Keratinocyte (primary cell): Measurements from ENCODE around the gene CD109. TPM values are rescaled to one million over a fixed set of nuclear protein-coding genes. Genes with fewer than 3 reads are reported as not detected.
"Not testable (repeated sequence)": the region's sequence is repeated elsewhere in the genome, so short reads cannot be mapped to it uniquely, and the experiment has no call there.

Experiments used
- DNase-seq: peaks from one replicate; pipeline ENCODE4 v3.0.0-alpha.2; 2011; ENCODE audit warnings: low read depth, missing footprints, low spot score
- FAIRE-seq: peaks from 2 replicates; lab custom pipeline; 2011; peaks lifted over from hg19 to GRCh38; lab: Jason Lieb, UNC
- H2AFZ ChIP-seq: 2 replicates; pipeline ENCODE4 v1.6.0; 2012; ENCODE audit warnings: low read length, control low read depth, inconsistent platforms; ENCODE audit not compliant: control insufficient read depth
- H3K27ac ChIP-seq: 2 replicates; pipeline ENCODE4 v1.5.1; 2011; ENCODE audit warnings: low read length; ENCODE audit not compliant: control insufficient read depth, insufficient read depth
- H3K27me3 ChIP-seq: 3 replicates; pipeline ENCODE4 v1.6.0; 2011; ENCODE audit warnings: low read length; ENCODE audit not compliant: control insufficient read depth, insufficient read depth; ENCODE audit errors: extremely low read depth
- H3K36me3 ChIP-seq, 2 experiments: 2 replicates in 1 of 2; 3 replicates in 1 of 2; pipeline ENCODE4 v1.5.1; 2011; ENCODE audit warnings: low read length in 2 of 2, mild to moderate bottlenecking in 1 of 2; ENCODE audit not compliant: control insufficient read depth in 2 of 2, insufficient read depth in 2 of 2; ENCODE audit errors: extremely low read depth in 1 of 2
- H3K4me1 ChIP-seq: 3 replicates; pipeline ENCODE4 v1.5.1; 2011; ENCODE audit warnings: low read length; ENCODE audit not compliant: control insufficient read depth, insufficient read depth; ENCODE audit errors: extremely low read depth
- H3K4me2 ChIP-seq: 3 replicates; pipeline ENCODE4 v1.6.0; 2011; ENCODE audit warnings: low read depth, low read length; ENCODE audit not compliant: control insufficient read depth, insufficient read depth; ENCODE audit errors: extremely low read depth
- H3K4me3 ChIP-seq, 3 experiments: fragments of 200-600 bp in 1 of 3; sonication (generic) in 1 of 3; 2 replicates in 2 of 3; 3 replicates in 1 of 3; pipeline ENCODE4 v1.5.1; 2011 to 2016; ENCODE audit warnings: low read length in 3 of 3, mild to moderate bottlenecking in 3 of 3, control low read depth in 2 of 3, inconsistent platforms in 1 of 3, low read depth in 1 of 3, mixed read lengths in 1 of 3, mixed run types in 1 of 3, moderate library complexity in 1 of 3; ENCODE audit not compliant: control insufficient read depth in 2 of 3, insufficient read depth in 2 of 3; ENCODE audit errors: extremely low read depth in 1 of 3
- H3K79me2 ChIP-seq: 2 replicates; pipeline ENCODE4 v1.6.0; 2012; ENCODE audit warnings: low read length; ENCODE audit not compliant: control insufficient read depth, insufficient read depth
- H3K9ac ChIP-seq: 3 replicates; pipeline ENCODE4 v1.6.0; 2011; ENCODE audit warnings: low read length; ENCODE audit not compliant: control insufficient read depth, insufficient read depth; ENCODE audit errors: extremely low read depth
- H3K9me1 ChIP-seq: 3 replicates; pipeline ENCODE4 v1.6.0; 2011; ENCODE audit warnings: low read length; ENCODE audit not compliant: control insufficient read depth, insufficient read depth; ENCODE audit errors: extremely low read depth
- H3K9me3 ChIP-seq: 2 replicates; pipeline ENCODE4 v1.5.1; 2012; ENCODE audit warnings: low read depth, low read length; ENCODE audit not compliant: control insufficient read depth
- H4K20me1 ChIP-seq: 3 replicates; pipeline ENCODE4 v1.6.0; 2011; ENCODE audit warnings: low read length; ENCODE audit not compliant: control insufficient read depth, insufficient read depth; ENCODE audit errors: extremely low read depth
- CTCF ChIP-seq, 3 experiments: IDR thresholded peaks in 1 of 3; conservative IDR thresholded peaks in 1 of 3; optimal IDR thresholded peaks in 1 of 3; 2 replicates in 2 of 3; 3 replicates in 1 of 3; pipeline versions ENCODE3 to v1.5.1; 2011; ENCODE audit warnings: low read length in 3 of 3, mild to moderate bottlenecking in 3 of 3, moderate library complexity in 2 of 3, control low read depth in 1 of 3, inconsistent platforms in 1 of 3; ENCODE audit not compliant: insufficient read depth in 2 of 3; ENCODE audit errors: extremely low read depth in 1 of 3
- EZH2 ChIP-seq: IDR thresholded peaks from one replicate; pipeline ENCODE4 v1.6.1; 2012; ENCODE audit warnings: inconsistent platforms, mild to moderate bottlenecking, low read length, moderate library complexity
- dilution Hi-C: fragments of 300-500 bp; cut with MboI; formaldehyde crosslinking; loops from one replicate; pipeline ENCODE4 v1.7.0; 2020; ENCODE audit warnings: low sequenced_read_pairs; ENCODE audit not compliant: extremely low pct_ligation_motif_present
- polyA plus RNA-seq, 5 experiments: library from polyadenylated mRNA; depleted of rRNA in 3 of 5; stranded (reverse) in 3 of 5; stranded (forward) in 1 of 5; unstranded in 1 of 5; fragments of >200 nt; gene quantifications; 1 replicate in 1 of 5; 2 replicates in 3 of 5; 3 replicates in 1 of 5; pipeline versions ENCODE4 v1.2.1 to v1.2.3, GENCODE V29; 2011 to 2012; ENCODE audit warnings: missing spikeins in 2 of 5, low read depth in 1 of 5, low replicate concordance in 1 of 5

CD109 gene
- polyA plus RNA-seq, 1 donor (not counting 4 experiments of a cell fraction or from before 2014, with no cell fraction given): 58.2 TPM

- dilution Hi-C loops: no loop called here
- Histone ChIP-seq H3K27ac (no peak overlapping the region), H3K36me3 (no peaks in the 10 kb centered on the region), H2AFZ (peak overlapping the region; percentile 65), H3K9ac (no peak overlapping the region), H3K79me2 (no peaks in the 10 kb centered on the region), H3K4me1 (peaks cover 9% of the 10 kb centered on the region), H3K4me3 (no peak overlapping the region), H3K4me2 (peak overlapping the region; percentile 49), H3K27me3 (no peaks in the 10 kb centered on the region), H3K9me3 (no peaks in the 10 kb centered on the region), H3K9me1 (no peaks in the 10 kb centered on the region), H4K20me1 (no peaks in the 10 kb centered on the region)
- DNase-seq (no peak), FAIRE-seq (no peak)
- TF ChIP-seq EZH2: no peak
- no peak for TF ChIP-seq CTCF (optimal IDR thresholded peaks at IDR 0.05 in 1 of 3, IDR thresholded peaks at IDR 0.05 in 1 of 3, conservative IDR thresholded peaks at IDR 0.05 in 1 of 3; ENCODE audit: extremely low read depth in 1 of 3, insufficient read depth in 2 of 3, low read length in 3 of 3)
Observed at GRCh38 chr6:73680289-73680918, 15.6 kb upstream of the CD109 start.

GRCh38 chr6:73683574-73683973 is 12.4 kb upstream of the CD109 start:
- FAIRE-seq, H3K9me1 ChIP-seq, DNase-seq, dilution Hi-C loops, H3K4me2 ChIP-seq, H2AFZ ChIP-seq, H3K27me3 ChIP-seq, H3K79me2 ChIP-seq, H3K27ac ChIP-seq, H3K9me3 ChIP-seq, H3K36me3 ChIP-seq, H4K20me1 ChIP-seq, H3K4me1 ChIP-seq, H3K4me3 ChIP-seq, H3K9ac ChIP-seq: not testable (repeated sequence)

- FAIRE-seq (no peak), DNase-seq (no peak)
- no peaks in the 10 kb centered on the region for H3K27me3 ChIP-seq
- H3K9ac ChIP-seq: no peak overlapping the region
- no peaks in the 10 kb centered on the region for H4K20me1 ChIP-seq
- dilution Hi-C loops: no loop called here
- no peak for TF ChIP-seq EZH2
- TF ChIP-seq CTCF (optimal IDR thresholded peaks at IDR 0.05 in 1 of 3, IDR thresholded peaks at IDR 0.05 in 1 of 3, conservative IDR thresholded peaks at IDR 0.05 in 1 of 3; ENCODE audit: extremely low read depth in 1 of 3, insufficient read depth in 2 of 3, low read length in 3 of 3): no peak
- H3K27ac ChIP-seq: no peak overlapping the region
- no peaks in the 10 kb centered on the region for H3K36me3 ChIP-seq
- H3K9me1 ChIP-seq: no peaks in the 10 kb centered on the region
- H3K4me1 ChIP-seq: peaks cover 8% of the 10 kb centered on the region
- H3K79me2 ChIP-seq: no peaks in the 10 kb centered on the region
- H3K9me3 ChIP-seq: no peaks in the 10 kb centered on the region
- H3K4me3 ChIP-seq: no peak overlapping the region
- H3K4me2 ChIP-seq: no peak overlapping the region
- H2AFZ ChIP-seq: no peak overlapping the region
Observed at GRCh38 chr6:73688351-73688750, 7.7 kb upstream of the CD109 start.
